Measurements from ENCODE around the gene PF4V1.
"Not testable (repeated sequence)": the region's sequence is repeated elsewhere in the genome, so short reads cannot be mapped to it uniquely, and the experiment has no call there.

The PF4V1 gene

GRCh38 chr4:73872316-73873108 is 19.4 kb downstream of the PF4V1 start:
- Mint-ChIP-seq H3K27me3 (peaks cover 27% of the 10 kb centered on the region), H3K4me3 (no peak overlapping the region), H3K4me1 (ENCODE audit: low read depth) (peaks cover 4% of the 10 kb centered on the region), H3K36me3 (ENCODE audit: low read depth) (no peaks in the 10 kb centered on the region), H3K9me3 (peaks cover 11% of the 10 kb centered on the region), H3K27ac (no peak overlapping the region)

- no peaks in the 10 kb centered on the region for H3K36me3 Mint-ChIP-seq (ENCODE audit: low read depth)
- H3K4me3 Mint-ChIP-seq, result no peak overlapping the region
- no peaks in the 10 kb centered on the region for H3K4me1 Mint-ChIP-seq (ENCODE audit: low read depth)
- peaks cover 11% of the 10 kb centered on the region for H3K9me3 Mint-ChIP-seq
- peaks cover 19% of the 10 kb centered on the region for H3K27me3 Mint-ChIP-seq
- H3K27ac Mint-ChIP-seq, result no peak overlapping the region
These were observed 21.3 kb downstream of the PF4V1 start for GRCh38 chr4:73874386-73874785.

GRCh38 chr4:73875401-73875800 is 22.3 kb downstream of the PF4V1 start:
- peaks cover 10% of the 10 kb centered on the region for H3K27me3 Mint-ChIP-seq
- no peaks in the 10 kb centered on the region for H3K36me3 Mint-ChIP-seq (ENCODE audit: low read depth)
- H3K9me3 Mint-ChIP-seq, result peaks cover 11% of the 10 kb centered on the region
- no peak overlapping the region for H3K27ac Mint-ChIP-seq
- H3K4me3 Mint-ChIP-seq, result no peak overlapping the region
- H3K4me1 Mint-ChIP-seq (ENCODE audit: low read depth), result no peaks in the 10 kb centered on the region

GRCh38 chr4:73883306-73883705 is 30.2 kb downstream of the PF4V1 start:
- Mint-ChIP-seq H3K4me1 (ENCODE audit: low read depth) (no peaks in the 10 kb centered on the region), H3K27me3 (peaks cover 3% of the 10 kb centered on the region), H3K27ac (no peak overlapping the region), H3K9me3 (no peaks in the 10 kb centered on the region), H3K4me3 (no peak overlapping the region), H3K36me3 (ENCODE audit: low read depth) (no peaks in the 10 kb centered on the region)

- H3K27ac Mint-ChIP-seq, result no peak overlapping the region
- no peaks in the 10 kb centered on the region for H3K4me1 Mint-ChIP-seq (ENCODE audit: low read depth)
- H3K27me3 Mint-ChIP-seq, result no peaks in the 10 kb centered on the region
- no peak overlapping the region for H3K4me3 Mint-ChIP-seq
- no peaks in the 10 kb centered on the region for H3K36me3 Mint-ChIP-seq (ENCODE audit: low read depth)
- no peaks in the 10 kb centered on the region for H3K9me3 Mint-ChIP-seq
These were observed 32.6 kb downstream of the PF4V1 start for GRCh38 chr4:73885574-73886267.

GRCh38 chr4:73891326-73891725 is 38.2 kb downstream of the PF4V1 start:
- no peaks in the 10 kb centered on the region for H3K4me1 Mint-ChIP-seq (ENCODE audit: low read depth)
- no peak overlapping the region for H3K27ac Mint-ChIP-seq
- H3K36me3 Mint-ChIP-seq (ENCODE audit: low read depth), result no peaks in the 10 kb centered on the region
- no peaks in the 10 kb centered on the region for H3K27me3 Mint-ChIP-seq
- H3K9me3 Mint-ChIP-seq, result peaks cover 3% of the 10 kb centered on the region
- no peak overlapping the region for H3K4me3 Mint-ChIP-seq

GRCh38 chr4:73891739-73892405 is 38.8 kb downstream of the PF4V1 start:
- H3K4me1 Mint-ChIP-seq (ENCODE audit: low read depth), result no peaks in the 10 kb centered on the region
- H3K27me3 Mint-ChIP-seq, result no peaks in the 10 kb centered on the region
- no peak overlapping the region for H3K27ac Mint-ChIP-seq
- H3K9me3 Mint-ChIP-seq, result peaks cover 3% of the 10 kb centered on the region
- H3K4me3 Mint-ChIP-seq, result no peak overlapping the region
- no peaks in the 10 kb centered on the region for H3K36me3 Mint-ChIP-seq (ENCODE audit: low read depth)

- Mint-ChIP-seq H3K9me3 (peaks cover 3% of the 10 kb centered on the region), H3K36me3 (ENCODE audit: low read depth) (no peaks in the 10 kb centered on the region), H3K27ac (no peak overlapping the region), H3K4me1 (ENCODE audit: low read depth) (no peaks in the 10 kb centered on the region), H3K4me3 (no peak overlapping the region), H3K27me3 (no peaks in the 10 kb centered on the region)
These were observed 39.9 kb downstream of the PF4V1 start for GRCh38 chr4:73892966-73893365.

- Mint-ChIP-seq H3K27ac (no peak overlapping the region), H3K36me3 (ENCODE audit: low read depth) (no peaks in the 10 kb centered on the region), H3K27me3 (no peaks in the 10 kb centered on the region), H3K4me3 (no peak overlapping the region), H3K4me1 (ENCODE audit: low read depth) (no peaks in the 10 kb centered on the region), H3K9me3 (peaks cover 3% of the 10 kb centered on the region)
These were observed 40.9 kb downstream of the PF4V1 start for GRCh38 chr4:73894001-73894400.

- no peak overlapping the region for H3K27ac Mint-ChIP-seq
- H3K9me3 Mint-ChIP-seq, result peaks cover 3% of the 10 kb centered on the region
- H3K27me3 Mint-ChIP-seq, result no peaks in the 10 kb centered on the region
- H3K4me1 Mint-ChIP-seq (ENCODE audit: low read depth), result no peaks in the 10 kb centered on the region
- H3K36me3 Mint-ChIP-seq (ENCODE audit: low read depth), result no peaks in the 10 kb centered on the region
- no peak overlapping the region for H3K4me3 Mint-ChIP-seq
These were observed 42.4 kb downstream of the PF4V1 start for GRCh38 chr4:73895201-73896175.

- no peaks in the 10 kb centered on the region for H3K4me1 Mint-ChIP-seq (ENCODE audit: low read depth)
- no peak overlapping the region for H3K4me3 Mint-ChIP-seq
- no peaks in the 10 kb centered on the region for H3K36me3 Mint-ChIP-seq (ENCODE audit: low read depth)
- H3K27me3 Mint-ChIP-seq, result no peaks in the 10 kb centered on the region
- no peak overlapping the region for H3K27ac Mint-ChIP-seq
- H3K9me3 Mint-ChIP-seq, result no peaks in the 10 kb centered on the region
These were observed 43.3 kb downstream of the PF4V1 start for GRCh38 chr4:73896416-73896815.

- Mint-ChIP-seq H3K27ac (no peak overlapping the region), H3K4me3 (no peak overlapping the region), H3K36me3 (ENCODE audit: low read depth) (no peaks in the 10 kb centered on the region), H3K4me1 (ENCODE audit: low read depth) (no peaks in the 10 kb centered on the region), H3K9me3 (no peaks in the 10 kb centered on the region), H3K27me3 (no peaks in the 10 kb centered on the region)
These were observed 44.5 kb downstream of the PF4V1 start for GRCh38 chr4:73897380-73898136.

- not testable (repeated sequence) for H3K4me3 Mint-ChIP-seq; H3K4me1 Mint-ChIP-seq (ENCODE audit: low read depth); H3K36me3 Mint-ChIP-seq (ENCODE audit: low read depth); H3K27ac Mint-ChIP-seq; H3K9me3 Mint-ChIP-seq; H3K27me3 Mint-ChIP-seq
These were observed 46.2 kb downstream of the PF4V1 start for GRCh38 chr4:73899338-73899737.

GRCh38 chr4:73901031-73901430 is 47.9 kb downstream of the PF4V1 start:
- Mint-ChIP-seq H3K36me3 (ENCODE audit: low read depth) (no peaks in the 10 kb centered on the region), H3K9me3 (no peaks in the 10 kb centered on the region), H3K27me3 (no peaks in the 10 kb centered on the region), H3K27ac (no peak overlapping the region), H3K4me1 (ENCODE audit: low read depth) (no peaks in the 10 kb centered on the region), H3K4me3 (no peak overlapping the region)

Measured in stimulated activated naive CD8-positive, alpha-beta T cell treated with anti-CD3 and anti-CD28 coated beads, Interleukin-15, Interleukin-2, amounts not matched to agents 100 ng/mL and 50 ng/mL, for 24 hours (primary cell).